ENCODE measurements around the gene SRR. TPM values are rescaled to one million over a fixed set of nuclear protein-coding genes. Genes with fewer than 3 reads are reported as not detected.

Gene SRR
- total RNA-seq, 2 experiments from 2014 or later, result 9.6 to 12.7 TPM

GRCh38 chr17:2283302-2283701 lies 20.4 kb upstream of the SRR start:
- Mint-ChIP-seq H3K27me3 (no peaks in the 10 kb centered on the region), H3K4me3 (no peak overlapping the region)
- CTCF ChIA-PET, result interaction anchor here (0.6 to 7.0 kb wide), 23 partner anchors 10 to 392 kb away, joined by 3 to 96 read pairs (median 4); partner anchors contain the start of gene HIC1

GRCh38 chr17:2289878-2290478 lies 13.8 kb upstream of the SRR start:
- Mint-ChIP-seq H3K4me3 (no peak overlapping the region), H3K27ac (peak overlapping the region; percentile 0), H3K27me3 (no peaks in the 10 kb centered on the region), H3K9me3 (no peaks in the 10 kb centered on the region), H3K4me1 (ENCODE audit: low read depth) (peaks cover 16% of the 10 kb centered on the region), H3K36me3 (ENCODE audit: low read depth) (peaks cover 47% of the 10 kb centered on the region)
- ChIA-PET CTCF (interaction anchor here (1.0 kb wide), 1 partner anchor 13 kb away, joined by 3 read pairs; the partner anchor contains the start of gene SMG6), POLR2A (interaction anchor here (0.7 kb wide), 1 partner anchor 237 kb away, joined by 3 read pairs; no protein-coding TSS in a partner anchor)
- intact Hi-C loops (cut with micrococcal nuclease), result no loop called here
- TF ChIP-seq CTCF (IDR thresholded peaks at IDR 0.05), result no peak
- ATAC-seq (no peak), DNase-seq (no peak)

More at GRCh38 chr17:2283302-2283701, 20.4 kb upstream of the SRR start:
- Mint-ChIP-seq H3K36me3 (ENCODE audit: low read depth) (peaks cover 52% of the 10 kb centered on the region), H3K27ac (peak overlapping the region; percentile 5), H3K4me1 (ENCODE audit: low read depth) (peaks cover 33% of the 10 kb centered on the region), H3K9me3 (no peaks in the 10 kb centered on the region)
- no peak for TF ChIP-seq CTCF (IDR thresholded peaks at IDR 0.05)
- DNase-seq (no peak), ATAC-seq (no peak)
- POLR2A ChIA-PET, result interaction anchor here (0.8 to 2.1 kb wide), 5 partner anchors 10 to 39 kb away, joined by 3 to 7 read pairs (median 4); partner anchors contain the start of gene SMG6
- intact Hi-C loops (cut with micrococcal nuclease), result no loop called here

- Mint-ChIP-seq H3K36me3 (ENCODE audit: low read depth) (peaks cover 56% of the 10 kb centered on the region), H3K4me1 (ENCODE audit: low read depth) (peaks cover 30% of the 10 kb centered on the region), H3K27ac (peak overlapping the region; percentile 21), H3K27me3 (no peaks in the 10 kb centered on the region), H3K9me3 (no peaks in the 10 kb centered on the region), H3K4me3 (no peak overlapping the region)
- no peak for TF ChIP-seq CTCF (IDR thresholded peaks at IDR 0.05)
- POLR2A ChIA-PET, result no interaction called here
- ATAC-seq, result no peak
- CTCF ChIA-PET, result interaction anchor here (0.7 to 1.2 kb wide), 2 partner anchors 47 to 237 kb away, joined by 3 to 4 read pairs; no protein-coding TSS in a partner anchor
- DNase-seq, result no peak
- intact Hi-C loops (cut with micrococcal nuclease), result no loop called here
Measured at GRCh38 chr17:2292100-2292499, 11.7 kb upstream of the SRR start.

GRCh38 chr17:2295575-2295974 lies 8.2 kb upstream of the SRR start:
- Mint-ChIP-seq H3K9me3 (no peaks in the 10 kb centered on the region), H3K36me3 (ENCODE audit: low read depth) (peaks cover 62% of the 10 kb centered on the region), H3K4me3 (no peak overlapping the region), H3K27ac (peak overlapping the region; percentile 54), H3K4me1 (ENCODE audit: low read depth) (peaks cover 47% of the 10 kb centered on the region), H3K27me3 (no peaks in the 10 kb centered on the region)
- DNase-seq, result peak; percentile 35
- TF ChIP-seq CTCF (IDR thresholded peaks at IDR 0.05), result no peak
- ATAC-seq, result peak; percentile 90
- ChIA-PET POLR2A (interaction anchor here (1.0 to 2.0 kb wide), 5 partner anchors 8 to 272 kb away, joined by 3 to 5 read pairs (median 3); no protein-coding TSS in a partner anchor), CTCF (interaction anchor here (2.2 kb wide), 2 partner anchors 51 to 241 kb away, joined by 8 to 9 read pairs; partner anchors contain the start of gene HIC1)
- intact Hi-C loops (cut with micrococcal nuclease), result no loop called here

GRCh38 chr17:2297023-2297422 lies 6.7 kb upstream of the SRR start:
- Mint-ChIP-seq H3K27ac (no peak overlapping the region), H3K4me3 (no peak overlapping the region), H3K4me1 (ENCODE audit: low read depth) (peaks cover 51% of the 10 kb centered on the region), H3K27me3 (no peaks in the 10 kb centered on the region), H3K36me3 (ENCODE audit: low read depth) (peaks cover 55% of the 10 kb centered on the region), H3K9me3 (no peaks in the 10 kb centered on the region)
- intact Hi-C loops (cut with micrococcal nuclease), result no loop called here
- no peak for DNase-seq
- no peak for ATAC-seq
- ChIA-PET CTCF (interaction anchor here (0.7 to 2.2 kb wide), 4 partner anchors 14 to 243 kb away, joined by 3 to 9 read pairs (median 6); partner anchors contain the start of gene HIC1), POLR2A (interaction anchor here (1.4 to 2.1 kb wide), 2 partner anchors 14 to 34 kb away, joined by 4 to 6 read pairs; no protein-coding TSS in a partner anchor)
- no peak for TF ChIP-seq CTCF (IDR thresholded peaks at IDR 0.05)

Data from activated CD8-positive, alpha-beta T cell treated with anti-CD3 and anti-CD28 coated beads for 36 hours (primary cell).